Endothelial cell of umbilical vein (primary cell): ENCODE data around the gene SERPINE1. TPM values are rescaled to one million over a fixed set of nuclear protein-coding genes. Genes with fewer than 3 reads are reported as not detected.

Experiments
- BruUV-seq: library from RNA; stranded (reverse); fragments of 400-500 nt; replicated peaks from 2 replicates; lab custom pipeline; 2021; lab: Mats Ljungman, UMichigan
- CTCF ChIA-PET: fragments of 300-600, 350-600 bp; sonication (Branson Sonifier 250); formaldehyde crosslinking; loops from one replicate; lab custom pipeline; 2021; ENCODE audit warnings: antibody characterized with exemption, inconsistent platforms; lab: Charles Lee
- POLR2A ChIA-PET: fragments of 300-600, 350-600 bp; sonication (Branson Sonifier 250); formaldehyde crosslinking; loops from one replicate; lab custom pipeline; 2021; ENCODE audit warnings: antibody characterized with exemption, inconsistent platforms; lab: Charles Lee
- DNase-seq: peaks from one replicate; pipeline ENCODE4 v3.0.0-alpha.2; 2011; ENCODE audit warnings: low read depth, low spot score
- FAIRE-seq: peaks from 2 replicates; lab custom pipeline; 2011; peaks lifted over from hg19 to GRCh38; lab: Jason Lieb, UNC
- H2AFZ ChIP-seq: 2 replicates; pipeline ENCODE4 v1.6.0; 2012; ENCODE audit warnings: low read depth, low read length, control low read depth, inconsistent platforms
- H3K27ac ChIP-seq: 2 replicates; pipeline ENCODE4 v1.5.1; 2011; ENCODE audit warnings: low read depth, mild to moderate bottlenecking, control low read depth, low read length, moderate library complexity; ENCODE audit not compliant: insufficient read depth
- H3K27me3 ChIP-seq, 2 experiments: 2 replicates each; pipeline versions ENCODE4 v1.6.0 to v1.6.1; 2011; ENCODE audit warnings: low read length in 2 of 2, mixed read lengths in 1 of 2; ENCODE audit not compliant: control insufficient read depth in 2 of 2, insufficient read depth in 2 of 2
- H3K36me3 ChIP-seq, 2 experiments: 2 replicates in 1 of 2; 3 replicates in 1 of 2; pipeline ENCODE4 v1.5.1; 2011; ENCODE audit warnings: low read length in 2 of 2, mild to moderate bottlenecking in 1 of 2, moderate library complexity in 1 of 2; ENCODE audit not compliant: control insufficient read depth in 2 of 2, insufficient read depth in 2 of 2; ENCODE audit errors: extremely low read depth in 1 of 2
- H3K4me1 ChIP-seq: 3 replicates; pipeline ENCODE4 v1.5.1; 2011; ENCODE audit warnings: mild to moderate bottlenecking, low read length; ENCODE audit not compliant: control insufficient read depth, insufficient read depth; ENCODE audit errors: extremely low read depth
- H3K4me2 ChIP-seq: 2 replicates; pipeline ENCODE4 v1.6.1; 2011; ENCODE audit warnings: low read length, control low read depth, mixed read lengths; ENCODE audit not compliant: insufficient read depth
- H3K4me3 ChIP-seq, 3 experiments: fragments of 200-600 bp in 1 of 3; sonication (generic), shearing (Covaris generic) in 1 of 3; replicated peaks in 1 of 3; 2 replicates each; pipeline ENCODE4 v1.5.1; 2011 to 2016; ENCODE audit warnings: control low read depth in 3 of 3, low read length in 3 of 3, mild to moderate bottlenecking in 2 of 3, inconsistent platforms in 1 of 3, low read depth in 1 of 3, moderate library complexity in 1 of 3; ENCODE audit not compliant: insufficient read depth in 1 of 3
- H3K79me2 ChIP-seq: 2 replicates; pipeline ENCODE4 v1.6.0; 2012; ENCODE audit warnings: low read length, inconsistent platforms; ENCODE audit not compliant: control insufficient read depth, insufficient read depth
- H3K9ac ChIP-seq: replicated peaks from 2 replicates; pipeline ENCODE3; 2011; ENCODE audit warnings: low read length, control low read depth; ENCODE audit not compliant: insufficient read depth; ENCODE audit errors: extremely low read depth
- H3K9me1 ChIP-seq: replicated peaks from 3 replicates; pipeline ENCODE4 v1.6.0; 2011; ENCODE audit warnings: mild to moderate bottlenecking, low read length; ENCODE audit not compliant: control insufficient read depth, insufficient read depth; ENCODE audit errors: extremely low read depth
- H3K9me3 ChIP-seq: replicated peaks from 2 replicates; pipeline ENCODE4 v1.5.1; 2012; ENCODE audit warnings: low read length, inconsistent platforms; ENCODE audit not compliant: control insufficient read depth, insufficient read depth
- H4K20me1 ChIP-seq: replicated peaks from 2 replicates; pipeline ENCODE3; 2011; ENCODE audit warnings: mild to moderate bottlenecking, low read length; ENCODE audit not compliant: control insufficient read depth, insufficient read depth; ENCODE audit errors: extremely low read depth
- EZH2 ChIP-seq: IDR thresholded peaks from 2 replicates; pipeline ENCODE4 v1.6.1; 2012; ENCODE audit warnings: borderline replicate concordance, low read depth, mild to moderate bottlenecking, moderate library complexity, low read length, inconsistent platforms; ENCODE audit not compliant: severe bottlenecking
- FOS ChIP-seq: IDR thresholded peaks from 2 replicates; pipeline ENCODE4 v1.6.1; 2011; ENCODE audit warnings: mild to moderate bottlenecking, low read length, moderate library complexity, borderline replicate concordance; ENCODE audit not compliant: insufficient read depth
- GATA2 ChIP-seq: IDR thresholded peaks from 2 replicates; pipeline ENCODE4 v1.7.0; 2011; ENCODE audit warnings: low read depth, mild to moderate bottlenecking, moderate library complexity, mixed read lengths, low read length; ENCODE audit not compliant: insufficient read length, insufficient read depth
- JUN ChIP-seq: IDR thresholded peaks from 2 replicates; pipeline ENCODE4 v1.6.1; 2011; ENCODE audit warnings: borderline replicate concordance, low read depth; ENCODE audit not compliant: insufficient read length, insufficient read depth
- MYC ChIP-seq: IDR thresholded peaks from one replicate; pipeline ENCODE4 v1.6.1; 2011; ENCODE audit warnings: mild to moderate bottlenecking, low read depth, low read length
- POLR2A ChIP-seq: IDR thresholded peaks from 2 replicates; pipeline ENCODE4 v1.6.1; 2012; ENCODE audit warnings: low read depth, mild to moderate bottlenecking, control low read depth, low read length
- POLR2AphosphoS5 ChIP-seq: IDR thresholded peaks from 2 replicates; pipeline ENCODE4 v1.6.1; 2012; ENCODE audit warnings: low read depth, mild to moderate bottlenecking, control low read depth, low read length, moderate library complexity; ENCODE audit not compliant: insufficient read depth
- dilution Hi-C: fragments of 300-500 bp; cut with MboI; formaldehyde crosslinking; loops from one replicate; pipeline ENCODE4 v1.15.0; 2019; ENCODE audit warnings: low sequenced_read_pairs; ENCODE audit not compliant: extremely low pct_ligation_motif_present
- intact Hi-C: fragments of 100-400 bp; cut with micrococcal nuclease; formaldehyde crosslinking; loops from one replicate; pipeline ENCODE4 v1.10.0; 2022
- polyA plus RNA-seq, 4 experiments: library from polyadenylated mRNA; depleted of rRNA in 3 of 4; stranded (reverse) in 3 of 4; unstranded in 1 of 4; fragments of >200 nt; gene quantifications; 2 replicates each; pipeline versions ENCODE4 v1.2.1 to v1.2.3, GENCODE V29; 2011 to 2012; ENCODE audit warnings: missing spikeins in 1 of 4
- total RNA-seq: library from RNA; stranded (reverse); gene quantifications from 2 replicates; pipeline ENCODE4 v1.2.3, GENCODE V29; 2021
- TF ChIP-seq, protein P1 (sequence below), 2 donors: IDR thresholded peaks; 1 replicate in 1 of 2; 2 replicates in 1 of 2; pipeline ENCODE4 v1.5.1; 2011; ENCODE audit warnings: low read length in 2 of 2, mild to moderate bottlenecking in 2 of 2, moderate library complexity in 2 of 2, control low read depth in 1 of 2, inconsistent platforms in 1 of 2, low read depth in 1 of 2; ENCODE audit not compliant: insufficient read depth in 1 of 2; ENCODE audit errors: extremely low read depth in 1 of 2
- TF ChIP-seq, protein P2 (sequence below): IDR thresholded peaks from 2 replicates; pipeline ENCODE4 v1.6.1; 2011; ENCODE audit not compliant: insufficient read depth, insufficient read length

SERPINE1 gene
- total and polyA plus RNA-seq, 2 donors (not counting 3 experiments of a cell fraction or from before 2014, with no cell fraction given) = 2,296 to 4,637 TPM

GRCh38 chr7:101114492-101114891 lies 12.4 kb upstream of the SERPINE1 start:
- Histone ChIP-seq H3K9me1 (no peaks in the 10 kb centered on the region), H3K4me3 (no peak overlapping the region), H3K4me1 (peaks cover 57% of the 10 kb centered on the region), H3K27ac (peak overlapping the region; percentile 65), H3K9me3 (no peaks in the 10 kb centered on the region), H3K79me2 (peaks cover 8% of the 10 kb centered on the region), H4K20me1 (no peaks in the 10 kb centered on the region), H2AFZ (no peak overlapping the region), H3K27me3 (no peaks in the 10 kb centered on the region), H3K9ac (no peak overlapping the region), H3K36me3 (no peaks in the 10 kb centered on the region), H3K4me2 (no peak overlapping the region)
- dilution Hi-C loops = no loop called here
- BruUV-seq = no TSS peak
- FAIRE-seq = no peak
- TF ChIP-seq MYC (no peak), GATA2 (no peak), FOS (no peak), EZH2 (no peak), JUN (no peak), POLR2A (no peak), POLR2AphosphoS5 (no peak)
- TF ChIP-seq, protein P1, sequence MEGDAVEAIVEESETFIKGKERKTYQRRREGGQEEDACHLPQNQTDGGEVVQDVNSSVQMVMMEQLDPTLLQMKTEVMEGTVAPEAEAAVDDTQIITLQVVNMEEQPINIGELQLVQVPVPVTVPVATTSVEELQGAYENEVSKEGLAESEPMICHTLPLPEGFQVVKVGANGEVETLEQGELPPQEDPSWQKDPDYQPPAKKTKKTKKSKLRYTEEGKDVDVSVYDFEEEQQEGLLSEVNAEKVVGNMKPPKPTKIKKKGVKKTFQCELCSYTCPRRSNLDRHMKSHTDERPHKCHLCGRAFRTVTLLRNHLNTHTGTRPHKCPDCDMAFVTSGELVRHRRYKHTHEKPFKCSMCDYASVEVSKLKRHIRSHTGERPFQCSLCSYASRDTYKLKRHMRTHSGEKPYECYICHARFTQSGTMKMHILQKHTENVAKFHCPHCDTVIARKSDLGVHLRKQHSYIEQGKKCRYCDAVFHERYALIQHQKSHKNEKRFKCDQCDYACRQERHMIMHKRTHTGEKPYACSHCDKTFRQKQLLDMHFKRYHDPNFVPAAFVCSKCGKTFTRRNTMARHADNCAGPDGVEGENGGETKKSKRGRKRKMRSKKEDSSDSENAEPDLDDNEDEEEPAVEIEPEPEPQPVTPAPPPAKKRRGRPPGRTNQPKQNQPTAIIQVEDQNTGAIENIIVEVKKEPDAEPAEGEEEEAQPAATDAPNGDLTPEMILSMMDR (IDR thresholded peaks at IDR 0.05; ENCODE audit: extremely low read depth in 1 of 2, insufficient read depth in 1 of 2, low read depth in 1 of 2, low read length in 2 of 2) = no peak
- TF ChIP-seq, protein P2, sequence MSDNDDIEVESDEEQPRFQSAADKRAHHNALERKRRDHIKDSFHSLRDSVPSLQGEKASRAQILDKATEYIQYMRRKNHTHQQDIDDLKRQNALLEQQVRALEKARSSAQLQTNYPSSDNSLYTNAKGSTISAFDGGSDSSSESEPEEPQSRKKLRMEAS = no peak
- ChIA-PET CTCF (interaction anchor here (1.2 to 3.7 kb wide), 2 partner anchors 8 to 20 kb away, joined by 3 to 25 read pairs; no protein-coding TSS in a partner anchor), POLR2A (interaction anchor here (4.6 to 8.8 kb wide), 2 partner anchors 8 to 14 kb away, joined by 49 to 132 read pairs; partner anchors contain the start of gene SERPINE1)
- intact Hi-C loops = no loop called here
- DNase-seq = no peak
